Large intestine (tissue), 3 donors: ENCODE data around the gene SPAG8. TPM values are rescaled to one million over a fixed set of nuclear protein-coding genes. Genes with fewer than 3 reads are reported as not detected.
A peak's percentile ranks its signal among the peaks of the same experiment; 100 is the strongest.

ENCODE experiments used
- DNase-seq, 2 donors: peaks; one replicate each; pipeline versions ENCODE4 v3.0.0 to v3.0.0-alpha.2; 2013
- H3K27ac ChIP-seq: one replicate; pipeline ENCODE4 v1.5.1; 2013; ENCODE audit warnings: low read length
- H3K27me3 ChIP-seq: 2 replicates; pipeline ENCODE4 v1.6.1; 2013; ENCODE audit warnings: low read length; ENCODE audit not compliant: control insufficient read depth, insufficient read depth
- H3K36me3 ChIP-seq: 2 replicates; pipeline ENCODE4 v1.6.1; 2013; ENCODE audit warnings: low read length; ENCODE audit not compliant: control insufficient read depth, insufficient read depth
- H3K4me1 ChIP-seq: one replicate; pipeline ENCODE4 v1.6.1; 2013; ENCODE audit warnings: low read length; ENCODE audit not compliant: control insufficient read depth, insufficient read depth
- H3K4me3 ChIP-seq: one replicate; pipeline ENCODE4 v1.5.1; 2013; ENCODE audit warnings: low read length
- H3K9me3 ChIP-seq: one replicate; pipeline ENCODE4 v1.6.1; 2013; ENCODE audit warnings: mild to moderate bottlenecking, low read depth, low read length, moderate library complexity; ENCODE audit not compliant: control insufficient read depth
- WGBS: methylation state at CpG from one replicate; pipeline ENCODE4 v1.1.5; 2013; ENCODE audit warnings: low lambda C conversion rate; ENCODE audit not compliant: insufficient coverage; 5-methylcytosine and 5-hydroxymethylcytosine counted together
- polyA plus RNA-seq: library from polyadenylated mRNA; unstranded; fragments of 120-200 nt; gene quantifications from one replicate; pipeline ENCODE4 v1.2.1, GENCODE V29; 2013

The SPAG8 gene
- polyA plus RNA-seq, 1 donor = 1.4 TPM

- no peak for DNase-seq
- H3K9me3 ChIP-seq = no peaks in the 10 kb centered on the region
- no peak overlapping the region for H3K27ac ChIP-seq
- peaks cover 26% of the 10 kb centered on the region for H3K36me3 ChIP-seq
- WGBS = no CpG with 5 or more reads among the region's 15 CpGs
- no peak overlapping the region for H3K4me3 ChIP-seq
- peaks cover 10% of the 10 kb centered on the region for H3K4me1 ChIP-seq
- H3K27me3 ChIP-seq = no peaks in the 10 kb centered on the region
These were observed 29.0 kb upstream of the SPAG8 start for GRCh38 chr9:35840881-35841644.

- Histone ChIP-seq H3K4me1 (peaks cover 18% of the 10 kb centered on the region), H3K27ac (no peak overlapping the region), H3K9me3 (no peaks in the 10 kb centered on the region), H3K4me3 (no peak overlapping the region), H3K36me3 (peaks cover 32% of the 10 kb centered on the region), H3K27me3 (no peaks in the 10 kb centered on the region)
- DNase-seq = no peak
- WGBS = no CpG with 5 or more reads among the region's 5 CpGs
These were observed 27.9 kb upstream of the SPAG8 start for GRCh38 chr9:35839926-35840325.

- DNase-seq = no peak
- H3K36me3 ChIP-seq = peaks cover 23% of the 10 kb centered on the region
- no CpG with 5 or more reads among the region's 5 CpGs for WGBS
- no peaks in the 10 kb centered on the region for H3K9me3 ChIP-seq
- peaks cover 50% of the 10 kb centered on the region for H3K4me1 ChIP-seq
- H3K27ac ChIP-seq = no peak overlapping the region
- no peak overlapping the region for H3K4me3 ChIP-seq
- H3K27me3 ChIP-seq = no peaks in the 10 kb centered on the region
These were observed 24.5 kb upstream of the SPAG8 start for GRCh38 chr9:35836595-35836994.

GRCh38 chr9:35835766-35836165 is 23.7 kb upstream of the SPAG8 start:
- H3K27ac ChIP-seq = peak overlapping the region; percentile 89
- H3K4me3 ChIP-seq = no peak overlapping the region
- peaks cover 16% of the 10 kb centered on the region for H3K36me3 ChIP-seq
- peak in 1 of 2 donors; percentile 63 for DNase-seq
- peaks cover 58% of the 10 kb centered on the region for H3K4me1 ChIP-seq
- no peaks in the 10 kb centered on the region for H3K9me3 ChIP-seq
- H3K27me3 ChIP-seq = no peaks in the 10 kb centered on the region
- WGBS = no CpG with 5 or more reads among the region's 2 CpGs

- no peak overlapping the region for H3K4me3 ChIP-seq
- DNase-seq = no peak
- H3K27me3 ChIP-seq = no peaks in the 10 kb centered on the region
- WGBS = no CpG with 5 or more reads among the region's 3 CpGs
- H3K27ac ChIP-seq = peak overlapping the region; percentile 89
- H3K9me3 ChIP-seq = no peaks in the 10 kb centered on the region
- peaks cover 16% of the 10 kb centered on the region for H3K36me3 ChIP-seq
- peaks cover 64% of the 10 kb centered on the region for H3K4me1 ChIP-seq
These were observed 23.2 kb upstream of the SPAG8 start for GRCh38 chr9:35835216-35835632.

- no peaks in the 10 kb centered on the region for H3K27me3 ChIP-seq
- peaks cover 68% of the 10 kb centered on the region for H3K4me1 ChIP-seq
- peaks cover 16% of the 10 kb centered on the region for H3K36me3 ChIP-seq
- WGBS = 100% methylated on average over 1 of the region's 14 CpGs
- H3K27ac ChIP-seq = peak overlapping the region; percentile 89
- DNase-seq = no peak
- H3K9me3 ChIP-seq = no peaks in the 10 kb centered on the region
- H3K4me3 ChIP-seq = no peak overlapping the region
These were observed 22.5 kb upstream of the SPAG8 start for GRCh38 chr9:35834260-35835215.

GRCh38 chr9:35832814-35833213 is 20.8 kb upstream of the SPAG8 start:
- DNase-seq = peak; percentile 41 to 66
- no peak overlapping the region for H3K4me3 ChIP-seq
- WGBS = no CpG with 5 or more reads among the region's 5 CpGs
- peaks cover 73% of the 10 kb centered on the region for H3K4me1 ChIP-seq
- H3K27me3 ChIP-seq = no peaks in the 10 kb centered on the region
- H3K9me3 ChIP-seq = no peaks in the 10 kb centered on the region
- H3K27ac ChIP-seq = peak overlapping the region; percentile 89
- peaks cover 16% of the 10 kb centered on the region for H3K36me3 ChIP-seq

- no CpG with 5 or more reads among the region's 4 CpGs for WGBS
- Histone ChIP-seq H3K4me1 (peaks cover 65% of the 10 kb centered on the region), H3K36me3 (peaks cover 11% of the 10 kb centered on the region), H3K27me3 (no peaks in the 10 kb centered on the region), H3K27ac (no peak overlapping the region), H3K4me3 (peak overlapping the region; percentile 85), H3K9me3 (no peaks in the 10 kb centered on the region)
- no peak for DNase-seq
These were observed 19.0 kb upstream of the SPAG8 start for GRCh38 chr9:35831040-35831439.

- peak overlapping the region; percentile 96 for H3K27ac ChIP-seq
- peaks cover 3% of the 10 kb centered on the region for H3K36me3 ChIP-seq
- WGBS = no CpG with 5 or more reads among the region's 2 CpGs
- H3K27me3 ChIP-seq = no peaks in the 10 kb centered on the region
- H3K9me3 ChIP-seq = no peaks in the 10 kb centered on the region
- peak overlapping the region; percentile 85 for H3K4me3 ChIP-seq
- no peak for DNase-seq
- H3K4me1 ChIP-seq = peaks cover 52% of the 10 kb centered on the region
These were observed 17.7 kb upstream of the SPAG8 start for GRCh38 chr9:35829764-35830096.

GRCh38 chr9:35829084-35829763 is 17.2 kb upstream of the SPAG8 start, which contains the start of gene TMEM8B:
TMEM8B (plus strand) TSS chr9:35829228; CDS start chr9:35829448, 220 bp downstream.
- peak within 1 kb of the TSS; percentile 85 for H3K4me3 ChIP-seq
- peak; percentile 94 to 97 for DNase-seq
- H3K9me3 ChIP-seq = no peaks in the 10 kb centered on the region
- H3K27ac ChIP-seq = peak within 1 kb of the TSS; percentile 96
- no peaks in the 10 kb centered on the region for H3K36me3 ChIP-seq
- peaks cover 47% of the 10 kb centered on the region for H3K4me1 ChIP-seq
- WGBS = 0% methylated on average over 1 of the region's 53 CpGs
- H3K27me3 ChIP-seq = no peaks in the 10 kb centered on the region
